Measurements from ENCODE around the gene MICALL1.
"Not testable (repeated sequence)": the region's sequence is repeated elsewhere in the genome, so short reads cannot be mapped to it uniquely, and the experiment has no call there.

MICALL1 gene

GRCh38 chr22:37967147-37967546, 61.0 kb downstream of the MICALL1 start:
- DNase-seq, result no peak

GRCh38 chr22:37967637-37968451, 61.7 kb downstream of the MICALL1 start:
- DNase-seq, result no peak

GRCh38 chr22:37968452-37969251, 62.6 kb downstream of the MICALL1 start:
- DNase-seq, result no peak

GRCh38 chr22:37970864-37971263, 64.8 kb downstream of the MICALL1 start:
- DNase-seq, result no peak

- no peak for DNase-seq
These were observed 65.7 kb downstream of the MICALL1 start for GRCh38 chr22:37971475-37972434.

- DNase-seq, result no peak
These were observed 66.4 kb downstream of the MICALL1 start for GRCh38 chr22:37972527-37972926.

- DNase-seq, result no peak
These were observed 67.4 kb downstream of the MICALL1 start for GRCh38 chr22:37973271-37974170.

- DNase-seq, result no peak
These were observed 69.1 kb downstream of the MICALL1 start for GRCh38 chr22:37975153-37975552.

- not testable (repeated sequence) for DNase-seq
These were observed 69.9 kb downstream of the MICALL1 start for GRCh38 chr22:37976022-37976421.

- DNase-seq, result no peak
These were observed 70.5 kb downstream of the MICALL1 start for GRCh38 chr22:37976547-37976946.

GRCh38 chr22:37979782-37980181, 73.7 kb downstream of the MICALL1 start:
- no peak for DNase-seq

GRCh38 chr22:37981282-37982011, 75.3 kb downstream of the MICALL1 start:
- no peak for DNase-seq

GRCh38 chr22:37982151-37982785, 76.2 kb downstream of the MICALL1 start:
- no peak for DNase-seq

- peak; percentile 4 for DNase-seq
These were observed 77.1 kb downstream of the MICALL1 start for GRCh38 chr22:37982938-37983859.

GRCh38 chr22:37983860-37984791, 78.0 kb downstream of the MICALL1 start, which contains the start of gene SOX10:
TSS of gene SOX10 (minus strand) at chr22:37984555. CDS start at chr22:37983784, 771 bp downstream.
- no peak for DNase-seq

GRCh38 chr22:37985050-37985585, 79.0 kb downstream of the MICALL1 start:
- DNase-seq, result no peak

- DNase-seq, result no peak
These were observed 79.7 kb downstream of the MICALL1 start for GRCh38 chr22:37985751-37986281.

- DNase-seq, result no peak
These were observed 80.3 kb downstream of the MICALL1 start for GRCh38 chr22:37986371-37986770.
